Activated CD4-positive, alpha-beta T cell treated with anti-CD3 and anti-CD28 coated beads for 1 hour (primary cell): ENCODE results near the gene POLN.
"Not testable (repeated sequence)": the region's sequence is repeated elsewhere in the genome, so short reads cannot be mapped to it uniquely, and the experiment has no call there.

Source experiments
- DNase-seq: peaks from one replicate; pipeline ENCODE4 v3.0.0-alpha.2; 2020

POLN gene

GRCh38 chr4:2212831-2213230 lies 29.1 kb downstream of the POLN start:
- DNase-seq = no peak

- not testable (repeated sequence) for DNase-seq
These were observed 39.1 kb downstream of the POLN start for GRCh38 chr4:2202789-2203188.

- no peak for DNase-seq
These were observed 47.4 kb downstream of the POLN start for GRCh38 chr4:2194496-2194895.

- no peak for DNase-seq
These were observed 48.6 kb downstream of the POLN start for GRCh38 chr4:2193326-2193725.

- no peak for DNase-seq
These were observed 55.1 kb downstream of the POLN start for GRCh38 chr4:2186865-2187172.

GRCh38 chr4:2186133-2186864 lies 55.6 kb downstream of the POLN start:
- no peak for DNase-seq

- DNase-seq = no peak
These were observed 58.5 kb downstream of the POLN start for GRCh38 chr4:2183394-2183793.

- DNase-seq = no peak
These were observed 58.9 kb downstream of the POLN start for GRCh38 chr4:2182994-2183393.

- DNase-seq = no peak
These were observed 61.5 kb downstream of the POLN start for GRCh38 chr4:2180410-2180809.

GRCh38 chr4:2179717-2180116 lies 62.2 kb downstream of the POLN start:
- no peak for DNase-seq

GRCh38 chr4:2178986-2179385 lies 62.9 kb downstream of the POLN start:
- no peak for DNase-seq

GRCh38 chr4:2177443-2178093 lies 64.4 kb downstream of the POLN start:
- DNase-seq = no peak

GRCh38 chr4:2175990-2176698 lies 65.8 kb downstream of the POLN start:
- DNase-seq = no peak

GRCh38 chr4:2174061-2174460 lies 67.9 kb downstream of the POLN start:
- DNase-seq = no peak

GRCh38 chr4:2172627-2173231 lies 69.2 kb downstream of the POLN start:
- DNase-seq = no peak

GRCh38 chr4:2172161-2172560 lies 69.8 kb downstream of the POLN start:
- no peak for DNase-seq

GRCh38 chr4:2168469-2169319 lies 73.2 kb downstream of the POLN start:
- DNase-seq = no peak

- no peak for DNase-seq
These were observed 75.7 kb downstream of the POLN start for GRCh38 chr4:2166253-2166652.

GRCh38 chr4:2165391-2165790 lies 76.5 kb downstream of the POLN start:
- no peak for DNase-seq

GRCh38 chr4:2163311-2163821 lies 78.6 kb downstream of the POLN start:
- no peak for DNase-seq

- not testable (repeated sequence) for DNase-seq
These were observed 80.7 kb downstream of the POLN start for GRCh38 chr4:2161092-2161703.

- DNase-seq = no peak
These were observed 82.0 kb downstream of the POLN start for GRCh38 chr4:2159931-2160330.
